Measurements from ENCODE around the gene ANKS6.

GRCh38 chr9:98692392-98692791, 104.0 kb downstream of the ANKS6 start:
- TF ChIP-seq REST (IDR thresholded peaks at IDR 0.05; ENCODE audit: borderline replicate concordance) (no peak), CTCF (IDR thresholded peaks at IDR 0.05; ENCODE audit: poor library complexity, severe bottlenecking) (no peak)

All from neural cell (in vitro differentiated cells).